Body of pancreas (tissue), 4 donors: ENCODE results near the gene ARHGAP26.

ENCODE experiments used
- CTCF ChIP-seq, 7 experiments: fragments of 450-650 bp in 4 of 7; fragments of 200-600 bp in 3 of 7; sonication (generic) in 3 of 7; IDR thresholded peaks; one replicate each; pipeline ENCODE4 v1.5.1; 2016 to 2019; ENCODE audit warnings: antibody characterized with exemption in 7 of 7
- POLR2A ChIP-seq, 3 donors: fragments of 450-650 bp; IDR thresholded peaks; one replicate each; pipeline ENCODE4 v1.6.1; 2016; ENCODE audit warnings: antibody characterized with exemption in 3 of 3, mild to moderate bottlenecking in 2 of 3

GRCh38 chr5:143231416-143231815 is 461.2 kb downstream of the ARHGAP26 start:
- TF ChIP-seq CTCF (IDR thresholded peaks at IDR 0.05) (no peak), POLR2A (IDR thresholded peaks at IDR 0.05) (no peak)
